B cell (primary cell): ENCODE measurements around the gene NDEL1. TPM values are rescaled to one million over a fixed set of nuclear protein-coding genes. Genes with fewer than 3 reads are reported as not detected.

Experiments
- ATAC-seq: fragments of 200-7000 bp; cut with Tn5 transposase; one replicate; pipeline ENCODE4 v1.10.0; 2021; ENCODE audit warnings: low read depth, mild to moderate bottlenecking, moderate number of reproducible peaks, moderate library complexity
- CTCF ChIA-PET: fragments of 350-600 bp; sonication (Branson Sonifier 250); formaldehyde crosslinking; loops from one replicate; lab custom pipeline; 2021; ENCODE audit warnings: antibody characterized with exemption, inconsistent platforms; lab: Charles Lee
- POLR2A ChIA-PET: fragments of 350-600 bp; sonication (Branson Sonifier 250); formaldehyde crosslinking; loops from one replicate; lab custom pipeline; 2021; ENCODE audit warnings: antibody characterized with exemption; lab: Charles Lee
- DNase-seq: peaks from one replicate; pipeline ENCODE4 v3.0.0; 2013
- H2AFZ ChIP-seq: 2 replicates; pipeline ENCODE4 v1.6.1; 2012; ENCODE audit warnings: mild to moderate bottlenecking, low read depth, low read length; ENCODE audit not compliant: insufficient read depth, poor library complexity, severe bottlenecking
- H3K27ac ChIP-seq, 2 donors: 1 replicate in 1 of 2; 2 replicates in 1 of 2; pipeline ENCODE4 v1.5.1; 2012 to 2013; ENCODE audit warnings: low read length in 2 of 2, mild to moderate bottlenecking in 2 of 2, moderate library complexity in 1 of 2
- H3K27me3 ChIP-seq, 4 experiments: fragments of 200-600 bp in 1 of 4; sonication (generic) in 1 of 4; replicated peaks in 1 of 4; 1 replicate in 2 of 4; 2 replicates in 2 of 4; pipeline versions ENCODE4 v1.6.1 to v1.7.0; 2013 to 2016; ENCODE audit warnings: low read length in 3 of 4, mild to moderate bottlenecking in 2 of 4, mixed read lengths in 1 of 4, moderate library complexity in 1 of 4; ENCODE audit not compliant: insufficient read depth in 4 of 4, control insufficient read depth in 3 of 4; ENCODE audit errors: control extremely low read depth in 1 of 4
- H3K36me3 ChIP-seq, 2 experiments: replicated peaks in 1 of 2; 1 replicate in 1 of 2; 2 replicates in 1 of 2; pipeline versions ENCODE4 v1.6.1 to v1.7.1; 2013; ENCODE audit warnings: low read length in 1 of 2; ENCODE audit not compliant: insufficient read depth in 2 of 2, control insufficient read depth in 1 of 2; ENCODE audit errors: control extremely low read depth in 1 of 2, extremely low read depth in 1 of 2
- H3K4me1 ChIP-seq, 2 donors: fragments of 200-600 bp in 1 of 2; sonication (generic) in 1 of 2; 1 replicate in 1 of 2; 2 replicates in 1 of 2; pipeline versions ENCODE4 v1.5.1 to v1.6.1; 2013 to 2017; ENCODE audit warnings: low read length in 2 of 2; ENCODE audit not compliant: control insufficient read depth in 2 of 2, insufficient read depth in 2 of 2
- H3K4me2 ChIP-seq: replicated peaks from 2 replicates; pipeline ENCODE3; 2012; ENCODE audit warnings: mild to moderate bottlenecking, low read depth, low read length; ENCODE audit not compliant: poor library complexity, severe bottlenecking
- H3K4me3 ChIP-seq, 5 experiments: fragments of 200-600 bp in 1 of 5; sonication (generic) in 1 of 5; 1 replicate in 3 of 5; 2 replicates in 2 of 5; pipeline versions ENCODE4 v1.5.1 to v1.7.0; 2011 to 2016; ENCODE audit warnings: low read length in 4 of 5, mild to moderate bottlenecking in 4 of 5, low read depth in 2 of 5, control low read depth in 1 of 5, moderate library complexity in 1 of 5; ENCODE audit not compliant: insufficient read depth in 1 of 5; ENCODE audit errors: control extremely low read depth in 1 of 5, extremely low read depth in 1 of 5
- H3K79me2 ChIP-seq: fragments of 200-600 bp; sonication (generic); one replicate; pipeline ENCODE4 v1.6.0; 2016; ENCODE audit warnings: low read length; ENCODE audit not compliant: control insufficient read depth, insufficient read depth
- H3K9ac ChIP-seq: fragments of 200-600 bp; sonication (generic); 2 replicates; pipeline ENCODE4 v1.6.1; 2017; ENCODE audit warnings: mild to moderate bottlenecking, low read length, moderate library complexity
- H3K9me3 ChIP-seq, 3 donors: one replicate each; pipeline versions ENCODE4 v1.6.1 to v1.7.1; 2013; ENCODE audit warnings: low read length in 2 of 3; ENCODE audit not compliant: control insufficient read depth in 2 of 3, insufficient read depth in 1 of 3; ENCODE audit errors: control extremely low read depth in 1 of 3
- H4K20me1 ChIP-seq: 2 replicates; pipeline ENCODE4 v1.6.0; 2012; ENCODE audit warnings: mild to moderate bottlenecking, low read length; ENCODE audit not compliant: insufficient read depth, control insufficient read depth, poor library complexity, severe bottlenecking
- H3K27ac Mint-ChIP-seq: one replicate; pipeline ENCODE4 v1.8.0; 2021; ENCODE audit warnings: mixed read lengths
- H3K27me3 Mint-ChIP-seq: one replicate; pipeline ENCODE4 v1.8.0; 2021; ENCODE audit warnings: mixed read lengths
- H3K4me1 Mint-ChIP-seq: one replicate; pipeline ENCODE4 v1.8.0; 2021; ENCODE audit warnings: mixed read lengths
- H3K4me3 Mint-ChIP-seq: one replicate; pipeline ENCODE4 v1.8.0; 2021; ENCODE audit warnings: mixed read lengths
- H3K9me3 Mint-ChIP-seq: one replicate; pipeline ENCODE4 v1.8.0; 2022; ENCODE audit warnings: mixed read lengths; ENCODE audit not compliant: insufficient read depth
- CTCF ChIP-seq: fragments of 200-600 bp; IDR thresholded peaks from one replicate; pipeline ENCODE4 v1.8.0; 2022; ENCODE audit warnings: antibody characterized with exemption, mild to moderate bottlenecking
- EZH2 ChIP-seq: IDR thresholded peaks from 2 replicates; pipeline ENCODE4 v1.6.1; 2012; ENCODE audit warnings: borderline replicate concordance, low read depth, mild to moderate bottlenecking, moderate library complexity, low read length; ENCODE audit not compliant: insufficient read depth, poor library complexity, severe bottlenecking
- WGBS: methylation state at CpG from one replicate; pipeline ENCODE4 v1.1.5; 2013; ENCODE audit warnings: missing lambda C conversion rate; ENCODE audit not compliant: insufficient coverage; 5-methylcytosine and 5-hydroxymethylcytosine counted together
- intact Hi-C: fragments of 100-400 bp; cut with micrococcal nuclease; formaldehyde crosslinking; loops from one replicate; pipeline ENCODE4 v1.10.0; 2022
- polyA plus RNA-seq: library from polyadenylated mRNA; depleted of rRNA; stranded (reverse); fragments of >200 nt; gene quantifications from 2 replicates; pipeline ENCODE4 v1.2.3, GENCODE V29; 2012
- total RNA-seq, 2 donors: library from RNA; stranded (reverse); fragments of 120-200 nt in 1 of 2; gene quantifications; 1 replicate in 1 of 2; 2 replicates in 1 of 2; pipeline versions ENCODE4 v1.2.3 to v1.2.4, GENCODE V29; 2013 to 2022

Gene NDEL1
- total and polyA plus RNA-seq, 2 donors (not counting 1 experiment from before 2014, with no cell fraction given) = 30.2 to 108 TPM

DNA sequence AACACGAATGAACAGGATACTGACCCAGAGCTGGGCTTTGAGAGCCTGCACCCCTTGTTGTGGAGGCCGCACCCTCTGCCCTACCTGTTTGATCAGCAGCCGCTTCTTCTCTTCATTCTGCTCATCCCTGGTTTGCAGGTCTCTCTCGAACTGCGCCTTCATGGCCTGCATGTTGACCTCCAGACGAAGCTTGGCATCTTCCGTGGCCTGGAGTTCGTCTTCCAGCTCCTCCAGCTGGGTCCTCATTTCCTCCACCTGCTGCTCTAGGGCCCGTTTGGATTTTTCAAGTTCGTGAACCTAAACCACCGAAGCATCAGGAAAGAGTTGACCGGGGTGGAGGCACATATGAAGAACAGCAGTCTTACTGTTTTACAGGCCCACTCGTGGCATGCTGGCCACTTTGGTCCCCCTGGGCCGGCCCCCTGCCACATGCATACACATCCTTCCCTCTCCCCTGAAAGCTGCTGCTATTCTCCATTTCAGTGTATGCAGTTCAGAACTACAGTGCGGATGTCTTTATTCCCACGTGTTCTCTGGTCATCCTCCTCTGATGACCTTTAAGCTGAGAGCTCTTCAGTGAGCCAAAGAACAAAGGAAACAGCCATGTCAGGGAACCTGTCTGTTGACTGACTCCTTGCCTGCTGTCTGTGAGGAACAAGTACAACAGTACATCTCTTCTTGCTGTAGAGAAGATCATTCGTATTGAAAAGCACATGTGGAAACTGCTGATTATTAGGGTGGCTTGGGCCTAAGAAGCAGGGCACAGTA, 54.8 kb downstream of the NDEL1 start:
- no peak overlapping the region for H3K27ac Mint-ChIP-seq
- CTCF ChIA-PET = no interaction called here

More for the DNA sequence above, 54.8 kb downstream of the NDEL1 start:
- Histone ChIP-seq H3K9me3 (peaks cover 0 to 16% (median 0%) of the 10 kb centered on the region in 3 donors), H3K4me2 (no peak overlapping the region), H3K9ac (no peak overlapping the region), H3K79me2 (no peaks in the 10 kb centered on the region), H3K36me3 (peaks cover 0 to 5% of the 10 kb centered on the region in 2 experiments), H4K20me1 (no peaks in the 10 kb centered on the region), H3K27me3 (no peaks in the 10 kb centered on the region), H3K27ac (no peak overlapping the region), H3K4me3 (no peak overlapping the region), H3K4me1 (no peaks in the 10 kb centered on the region), H2AFZ (no peak overlapping the region)
- no peak for TF ChIP-seq CTCF
- TF ChIP-seq EZH2 = no peak
- DNase-seq = no peak
- ATAC-seq = no peak
- 92% methylated on average over 17 of the region's 17 CpGs for WGBS
- Mint-ChIP-seq H3K9me3 (peaks cover 2% of the 10 kb centered on the region), H3K27me3 (no peaks in the 10 kb centered on the region), H3K4me3 (no peak overlapping the region), H3K4me1 (no peaks in the 10 kb centered on the region)
- intact Hi-C loops = no loop called here
- POLR2A ChIA-PET = no interaction called here
